ENCODE data around the gene SERPINB1.

DNA sequence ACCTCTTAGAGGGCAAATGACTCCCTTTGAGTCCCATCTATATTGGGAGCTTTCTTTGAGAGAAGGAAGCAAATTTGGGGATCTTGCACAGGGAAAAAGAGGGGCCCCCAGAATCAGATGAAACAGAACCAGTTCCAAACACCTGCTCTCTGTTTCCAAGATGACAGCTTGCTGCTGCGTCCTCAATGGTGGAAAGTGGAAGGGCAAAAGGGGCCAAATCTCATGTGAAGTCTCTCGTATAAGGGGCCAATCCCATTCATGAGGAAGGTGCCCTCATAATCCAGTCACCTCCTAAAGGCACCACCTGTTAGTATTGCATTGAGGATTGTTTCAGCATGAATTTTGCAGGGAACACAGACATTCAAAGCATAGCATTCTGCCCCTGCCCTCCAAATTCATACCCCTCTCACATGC, 483 bp upstream of the SERPINB1 start:
- TF ChIP-seq, protein P1, sequence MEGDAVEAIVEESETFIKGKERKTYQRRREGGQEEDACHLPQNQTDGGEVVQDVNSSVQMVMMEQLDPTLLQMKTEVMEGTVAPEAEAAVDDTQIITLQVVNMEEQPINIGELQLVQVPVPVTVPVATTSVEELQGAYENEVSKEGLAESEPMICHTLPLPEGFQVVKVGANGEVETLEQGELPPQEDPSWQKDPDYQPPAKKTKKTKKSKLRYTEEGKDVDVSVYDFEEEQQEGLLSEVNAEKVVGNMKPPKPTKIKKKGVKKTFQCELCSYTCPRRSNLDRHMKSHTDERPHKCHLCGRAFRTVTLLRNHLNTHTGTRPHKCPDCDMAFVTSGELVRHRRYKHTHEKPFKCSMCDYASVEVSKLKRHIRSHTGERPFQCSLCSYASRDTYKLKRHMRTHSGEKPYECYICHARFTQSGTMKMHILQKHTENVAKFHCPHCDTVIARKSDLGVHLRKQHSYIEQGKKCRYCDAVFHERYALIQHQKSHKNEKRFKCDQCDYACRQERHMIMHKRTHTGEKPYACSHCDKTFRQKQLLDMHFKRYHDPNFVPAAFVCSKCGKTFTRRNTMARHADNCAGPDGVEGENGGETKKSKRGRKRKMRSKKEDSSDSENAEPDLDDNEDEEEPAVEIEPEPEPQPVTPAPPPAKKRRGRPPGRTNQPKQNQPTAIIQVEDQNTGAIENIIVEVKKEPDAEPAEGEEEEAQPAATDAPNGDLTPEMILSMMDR (conservative IDR thresholded peaks at IDR 0.05; ENCODE audit: low read length) = no peak
- no peak for TF ChIP-seq EZH2phosphoT487 (IDR thresholded peaks at IDR 0.05; ENCODE audit: borderline replicate concordance, low read depth, low read length)
